ENCODE data around the gene TBC1D22B.

- TF ChIP-seq CTCF (conservative IDR thresholded peaks at IDR 0.05; ENCODE audit: low read depth, low read length) (no peak), EZH2 (IDR thresholded peaks at IDR 0.05; ENCODE audit: low read length, unreplicated experiment) (no peak), EZH2phosphoT487 (IDR thresholded peaks at IDR 0.05; ENCODE audit: borderline replicate concordance, low read length) (no peak)
Observed at GRCh38 chr6:37261198-37261597, 3.6 kb downstream of the TBC1D22B start.

All from PC-3 (cell line).